Keratinocyte (primary cell): Measurements from ENCODE around the gene ZBTB2. TPM values are rescaled to one million over a fixed set of nuclear protein-coding genes. Genes with fewer than 3 reads are reported as not detected.

Experiments
- DNase-seq: peaks from one replicate; pipeline ENCODE4 v3.0.0-alpha.2; 2011; ENCODE audit warnings: low read depth, missing footprints, low spot score
- FAIRE-seq: peaks from 2 replicates; lab custom pipeline; 2011; peaks lifted over from hg19 to GRCh38; lab: Jason Lieb, UNC
- H2AFZ ChIP-seq: 2 replicates; pipeline ENCODE4 v1.6.0; 2012; ENCODE audit warnings: low read length, control low read depth, inconsistent platforms; ENCODE audit not compliant: control insufficient read depth
- H3K27ac ChIP-seq: 2 replicates; pipeline ENCODE4 v1.5.1; 2011; ENCODE audit warnings: low read length; ENCODE audit not compliant: control insufficient read depth, insufficient read depth
- H3K27me3 ChIP-seq: 3 replicates; pipeline ENCODE4 v1.6.0; 2011; ENCODE audit warnings: low read length; ENCODE audit not compliant: control insufficient read depth, insufficient read depth; ENCODE audit errors: extremely low read depth
- H3K36me3 ChIP-seq, 2 experiments: 2 replicates in 1 of 2; 3 replicates in 1 of 2; pipeline ENCODE4 v1.5.1; 2011; ENCODE audit warnings: low read length in 2 of 2, mild to moderate bottlenecking in 1 of 2; ENCODE audit not compliant: control insufficient read depth in 2 of 2, insufficient read depth in 2 of 2; ENCODE audit errors: extremely low read depth in 1 of 2
- H3K4me1 ChIP-seq: 3 replicates; pipeline ENCODE4 v1.5.1; 2011; ENCODE audit warnings: low read length; ENCODE audit not compliant: control insufficient read depth, insufficient read depth; ENCODE audit errors: extremely low read depth
- H3K4me2 ChIP-seq: 3 replicates; pipeline ENCODE4 v1.6.0; 2011; ENCODE audit warnings: low read depth, low read length; ENCODE audit not compliant: control insufficient read depth, insufficient read depth; ENCODE audit errors: extremely low read depth
- H3K4me3 ChIP-seq, 3 experiments: fragments of 200-600 bp in 1 of 3; sonication (generic) in 1 of 3; 2 replicates in 2 of 3; 3 replicates in 1 of 3; pipeline ENCODE4 v1.5.1; 2011 to 2016; ENCODE audit warnings: low read length in 3 of 3, mild to moderate bottlenecking in 3 of 3, control low read depth in 2 of 3, inconsistent platforms in 1 of 3, low read depth in 1 of 3, mixed read lengths in 1 of 3, mixed run types in 1 of 3, moderate library complexity in 1 of 3; ENCODE audit not compliant: control insufficient read depth in 2 of 3, insufficient read depth in 2 of 3; ENCODE audit errors: extremely low read depth in 1 of 3
- H3K79me2 ChIP-seq: 2 replicates; pipeline ENCODE4 v1.6.0; 2012; ENCODE audit warnings: low read length; ENCODE audit not compliant: control insufficient read depth, insufficient read depth
- H3K9ac ChIP-seq: 3 replicates; pipeline ENCODE4 v1.6.0; 2011; ENCODE audit warnings: low read length; ENCODE audit not compliant: control insufficient read depth, insufficient read depth; ENCODE audit errors: extremely low read depth
- H3K9me1 ChIP-seq: 3 replicates; pipeline ENCODE4 v1.6.0; 2011; ENCODE audit warnings: low read length; ENCODE audit not compliant: control insufficient read depth, insufficient read depth; ENCODE audit errors: extremely low read depth
- H3K9me3 ChIP-seq: 2 replicates; pipeline ENCODE4 v1.5.1; 2012; ENCODE audit warnings: low read depth, low read length; ENCODE audit not compliant: control insufficient read depth
- H4K20me1 ChIP-seq: 3 replicates; pipeline ENCODE4 v1.6.0; 2011; ENCODE audit warnings: low read length; ENCODE audit not compliant: control insufficient read depth, insufficient read depth; ENCODE audit errors: extremely low read depth
- CTCF ChIP-seq, 3 experiments: IDR thresholded peaks in 1 of 3; conservative IDR thresholded peaks in 1 of 3; optimal IDR thresholded peaks in 1 of 3; 2 replicates in 2 of 3; 3 replicates in 1 of 3; pipeline versions ENCODE3 to v1.5.1; 2011; ENCODE audit warnings: low read length in 3 of 3, mild to moderate bottlenecking in 3 of 3, moderate library complexity in 2 of 3, control low read depth in 1 of 3, inconsistent platforms in 1 of 3; ENCODE audit not compliant: insufficient read depth in 2 of 3; ENCODE audit errors: extremely low read depth in 1 of 3
- EZH2 ChIP-seq: IDR thresholded peaks from one replicate; pipeline ENCODE4 v1.6.1; 2012; ENCODE audit warnings: inconsistent platforms, mild to moderate bottlenecking, low read length, moderate library complexity
- dilution Hi-C: fragments of 300-500 bp; cut with MboI; formaldehyde crosslinking; loops from one replicate; pipeline ENCODE4 v1.7.0; 2020; ENCODE audit warnings: low sequenced_read_pairs; ENCODE audit not compliant: extremely low pct_ligation_motif_present
- polyA plus RNA-seq, 5 experiments: library from polyadenylated mRNA; depleted of rRNA in 3 of 5; stranded (reverse) in 3 of 5; stranded (forward) in 1 of 5; unstranded in 1 of 5; fragments of >200 nt; gene quantifications; 1 replicate in 1 of 5; 2 replicates in 3 of 5; 3 replicates in 1 of 5; pipeline versions ENCODE4 v1.2.1 to v1.2.3, GENCODE V29; 2011 to 2012; ENCODE audit warnings: missing spikeins in 2 of 5, low read depth in 1 of 5, low replicate concordance in 1 of 5

Gene ZBTB2
- polyA plus RNA-seq, 1 donor (not counting 4 experiments of a cell fraction or from before 2014, with no cell fraction given): 10.9 TPM

- H3K79me2 ChIP-seq: no peaks in the 10 kb centered on the region
- no peaks in the 10 kb centered on the region for H3K9me1 ChIP-seq
- no peaks in the 10 kb centered on the region for H4K20me1 ChIP-seq
- DNase-seq (no peak), FAIRE-seq (no peak)
- H3K4me2 ChIP-seq: no peak overlapping the region
- H3K4me1 ChIP-seq: no peaks in the 10 kb centered on the region
- no peaks in the 10 kb centered on the region for H3K27me3 ChIP-seq
- no peaks in the 10 kb centered on the region for H3K9me3 ChIP-seq
- dilution Hi-C loops: no loop called here
- no peak overlapping the region for H3K9ac ChIP-seq
- no peak for TF ChIP-seq EZH2
- TF ChIP-seq CTCF (optimal IDR thresholded peaks at IDR 0.05 in 1 of 3, IDR thresholded peaks at IDR 0.05 in 1 of 3, conservative IDR thresholded peaks at IDR 0.05 in 1 of 3; ENCODE audit: extremely low read depth in 1 of 3, insufficient read depth in 2 of 3, low read length in 3 of 3): no peak
- H2AFZ ChIP-seq: no peak overlapping the region
- no peak overlapping the region for H3K4me3 ChIP-seq
- H3K36me3 ChIP-seq: peaks cover 11 to 23% of the 10 kb centered on the region in 2 experiments
- no peak overlapping the region for H3K27ac ChIP-seq
Observed at GRCh38 chr6:151428093-151428735, 36.9 kb upstream of the ZBTB2 start.

GRCh38 chr6:151425561-151425960, 34.2 kb upstream of the ZBTB2 start:
- H3K9ac ChIP-seq: no peak overlapping the region
- H3K27ac ChIP-seq: no peak overlapping the region
- FAIRE-seq (no peak), DNase-seq (no peak)
- no peaks in the 10 kb centered on the region for H3K4me1 ChIP-seq
- no peak overlapping the region for H2AFZ ChIP-seq
- no peaks in the 10 kb centered on the region for H3K9me3 ChIP-seq
- H3K27me3 ChIP-seq: no peaks in the 10 kb centered on the region
- H3K4me2 ChIP-seq: no peak overlapping the region
- TF ChIP-seq CTCF (optimal IDR thresholded peaks at IDR 0.05 in 1 of 3, IDR thresholded peaks at IDR 0.05 in 1 of 3, conservative IDR thresholded peaks at IDR 0.05 in 1 of 3; ENCODE audit: extremely low read depth in 1 of 3, insufficient read depth in 2 of 3, low read length in 3 of 3): no peak
- TF ChIP-seq EZH2: no peak
- peaks cover 10 to 17% of the 10 kb centered on the region in 2 experiments for H3K36me3 ChIP-seq
- dilution Hi-C loops: no loop called here
- H3K9me1 ChIP-seq: no peaks in the 10 kb centered on the region
- H4K20me1 ChIP-seq: no peaks in the 10 kb centered on the region
- no peaks in the 10 kb centered on the region for H3K79me2 ChIP-seq
- H3K4me3 ChIP-seq: no peak overlapping the region
